Measurements from ENCODE around the gene ZNF532. TPM values are rescaled to one million over a fixed set of nuclear protein-coding genes. Genes with fewer than 3 reads are reported as not detected.
"Not testable (repeated sequence)": the region's sequence is repeated elsewhere in the genome, so short reads cannot be mapped to it uniquely, and the experiment has no call there.

The ZNF532 gene
- total RNA-seq, 5 donors from 2014 or later (not counting 1 experiment from before 2014, with no cell fraction given), result 5.0 to 14.2 (median 7.8) TPM

GRCh38 chr18:58855521-58855920, 9.2 kb upstream of the ZNF532 start:
- peaks cover 29 to 44% of the 10 kb centered on the region in 2 donors for H3K27me3 Mint-ChIP-seq
- not testable (repeated sequence) for H3K36me3 Mint-ChIP-seq

GRCh38 chr18:58856881-58857280, 7.8 kb upstream of the ZNF532 start:
- H3K4me1 Mint-ChIP-seq, result no peaks in the 10 kb centered on the region
- Histone ChIP-seq H3K27me3 (replicated peaks in 1 of 2; ENCODE audit: control insufficient read depth in 2 of 2, extremely low read depth in 1 of 2, insufficient read depth in 2 of 2, low read length in 1 of 2) (peaks cover 2 to 14% of the 10 kb centered on the region in 2 experiments), H3K27ac (ENCODE audit: low read length) (no peak overlapping the region), H3K36me3 (ENCODE audit: control insufficient read depth in 2 of 2, extremely low read depth in 1 of 2, insufficient read depth in 1 of 2, low read length in 1 of 2) (no peaks in the 10 kb centered on the region), H3K4me3 (ENCODE audit: control insufficient read depth in 1 of 2, extremely low read depth in 1 of 2, low read length in 1 of 2) (no peak overlapping the region), H3K9me3 (no peaks in the 10 kb centered on the region), H3K4me1 (ENCODE audit: control insufficient read depth in 1 of 2, extremely low read depth in 1 of 2, insufficient read depth in 2 of 2, low read length in 2 of 2) (no peaks in the 10 kb centered on the region)
- ChIA-PET POLR2A (no interaction called here), CTCF (interaction anchor here in 1 of 2 donors (0.6 kb wide), 1 partner anchor 214 kb away, joined by 3 read pairs; no protein-coding TSS in a partner anchor)
- no peaks in the 10 kb centered on the region for H3K36me3 Mint-ChIP-seq
- ATAC-seq (replicated peaks in 1 of 4) (no peak), DNase-seq (no peak)
- H3K27me3 Mint-ChIP-seq, result peaks cover 39 to 48% of the 10 kb centered on the region in 2 donors
- no CpG with 5 or more reads among the region's 9 CpGs for WGBS (ENCODE audit: insufficient coverage)
- H3K4me3 Mint-ChIP-seq, result no peak overlapping the region
- H3K9me3 Mint-ChIP-seq, result no peaks in the 10 kb centered on the region
- no peak overlapping the region for H3K27ac Mint-ChIP-seq

More at GRCh38 chr18:58855521-58855920, 9.2 kb upstream of the ZNF532 start:
- H3K4me3 Mint-ChIP-seq; H3K4me1 Mint-ChIP-seq; CTCF ChIA-PET; H3K36me3 ChIP-seq (ENCODE audit: control insufficient read depth in 2 of 2, extremely low read depth in 1 of 2, insufficient read depth in 1 of 2, low read length in 1 of 2); H3K4me3 ChIP-seq (ENCODE audit: control insufficient read depth in 1 of 2, extremely low read depth in 1 of 2, low read length in 1 of 2); H3K4me1 ChIP-seq (ENCODE audit: control insufficient read depth in 1 of 2, extremely low read depth in 1 of 2, insufficient read depth in 2 of 2, low read length in 2 of 2); ATAC-seq (replicated peaks in 1 of 4); POLR2A ChIA-PET; H3K9me3 Mint-ChIP-seq; DNase-seq; H3K27ac ChIP-seq (ENCODE audit: low read length); H3K27ac Mint-ChIP-seq; H3K9me3 ChIP-seq: not testable (repeated sequence)
- peaks cover 2 to 14% of the 10 kb centered on the region in 2 experiments for H3K27me3 ChIP-seq (replicated peaks in 1 of 2; ENCODE audit: control insufficient read depth in 2 of 2, extremely low read depth in 1 of 2, insufficient read depth in 2 of 2, low read length in 1 of 2)
- WGBS (ENCODE audit: insufficient coverage), result 100% methylated on average over 3 of the region's 7 CpGs

GRCh38 chr18:58858591-58859468, 5.8 kb upstream of the ZNF532 start:
- CTCF ChIA-PET, result no interaction called here

GRCh38 chr18:58859907-58860306, 4.8 kb upstream of the ZNF532 start:
- H3K36me3 Mint-ChIP-seq, result no peaks in the 10 kb centered on the region
- no peak overlapping the region for H3K4me3 ChIP-seq (ENCODE audit: control insufficient read depth in 1 of 2, extremely low read depth in 1 of 2, low read length in 1 of 2)
- H3K4me1 ChIP-seq (ENCODE audit: control insufficient read depth in 1 of 2, extremely low read depth in 1 of 2, insufficient read depth in 2 of 2, low read length in 2 of 2), result peaks cover 0 to 15% of the 10 kb centered on the region in 2 experiments
- no peaks in the 10 kb centered on the region for H3K9me3 ChIP-seq
- 69% methylated on average over 2 of the region's 5 CpGs for WGBS (ENCODE audit: insufficient coverage)
- H3K4me1 Mint-ChIP-seq, result peaks cover 13 to 15% (median 14%) of the 10 kb centered on the region in 3 donors
- no peak overlapping the region for H3K4me3 Mint-ChIP-seq
- H3K27me3 Mint-ChIP-seq, result peaks cover 45 to 52% of the 10 kb centered on the region in 2 donors
- no peak for ATAC-seq (replicated peaks in 1 of 4)
- no peaks in the 10 kb centered on the region for H3K36me3 ChIP-seq (ENCODE audit: control insufficient read depth in 2 of 2, extremely low read depth in 1 of 2, insufficient read depth in 1 of 2, low read length in 1 of 2)
- CTCF ChIA-PET, result no interaction called here
- H3K9me3 Mint-ChIP-seq, result no peaks in the 10 kb centered on the region
- no peak for DNase-seq
- no peak overlapping the region for H3K27ac ChIP-seq (ENCODE audit: low read length)
- H3K27me3 ChIP-seq (replicated peaks in 1 of 2; ENCODE audit: control insufficient read depth in 2 of 2, extremely low read depth in 1 of 2, insufficient read depth in 2 of 2, low read length in 1 of 2), result peaks cover 4 to 29% of the 10 kb centered on the region in 2 experiments
- H3K27ac Mint-ChIP-seq, result no peak overlapping the region
- POLR2A ChIA-PET, result no interaction called here

More at GRCh38 chr18:58858591-58859468, 5.8 kb upstream of the ZNF532 start:
- Mint-ChIP-seq H3K4me3 (no peak overlapping the region), H3K4me1 (peaks cover 6 to 7% (median 7%) of the 10 kb centered on the region in 3 donors), H3K36me3 (no peaks in the 10 kb centered on the region), H3K27me3 (peaks cover 41 to 47% of the 10 kb centered on the region in 2 donors), H3K27ac (no peak overlapping the region), H3K9me3 (no peaks in the 10 kb centered on the region)
- Histone ChIP-seq H3K27ac (ENCODE audit: low read length) (no peak overlapping the region), H3K9me3 (no peaks in the 10 kb centered on the region), H3K4me1 (ENCODE audit: control insufficient read depth in 1 of 2, extremely low read depth in 1 of 2, insufficient read depth in 2 of 2, low read length in 2 of 2) (peaks cover 0 to 9% of the 10 kb centered on the region in 2 experiments), H3K4me3 (ENCODE audit: control insufficient read depth in 1 of 2, extremely low read depth in 1 of 2, low read length in 1 of 2) (no peak overlapping the region), H3K27me3 (replicated peaks in 1 of 2; ENCODE audit: control insufficient read depth in 2 of 2, extremely low read depth in 1 of 2, insufficient read depth in 2 of 2, low read length in 1 of 2) (peaks cover 2 to 20% of the 10 kb centered on the region in 2 experiments), H3K36me3 (ENCODE audit: control insufficient read depth in 2 of 2, extremely low read depth in 1 of 2, insufficient read depth in 1 of 2, low read length in 1 of 2) (no peaks in the 10 kb centered on the region)
- DNase-seq (no peak), ATAC-seq (replicated peaks in 1 of 4) (no peak)
- POLR2A ChIA-PET, result no interaction called here
- 86% methylated on average over 9 of the region's 11 CpGs for WGBS (ENCODE audit: insufficient coverage)

GRCh38 chr18:58860747-58861231, 3.9 kb upstream of the ZNF532 start:
- Histone ChIP-seq H3K4me3 (ENCODE audit: control insufficient read depth in 1 of 2, extremely low read depth in 1 of 2, low read length in 1 of 2) (no peak overlapping the region), H3K9me3 (no peaks in the 10 kb centered on the region), H3K27ac (ENCODE audit: low read length) (no peak overlapping the region), H3K36me3 (ENCODE audit: control insufficient read depth in 2 of 2, extremely low read depth in 1 of 2, insufficient read depth in 1 of 2, low read length in 1 of 2) (no peaks in the 10 kb centered on the region), H3K27me3 (replicated peaks in 1 of 2; ENCODE audit: control insufficient read depth in 2 of 2, extremely low read depth in 1 of 2, insufficient read depth in 2 of 2, low read length in 1 of 2) (peaks cover 4 to 28% of the 10 kb centered on the region in 2 experiments), H3K4me1 (ENCODE audit: control insufficient read depth in 1 of 2, extremely low read depth in 1 of 2, insufficient read depth in 2 of 2, low read length in 2 of 2) (peaks cover 0 to 15% of the 10 kb centered on the region in 2 experiments)
- H3K27ac Mint-ChIP-seq, result no peak overlapping the region
- ChIA-PET POLR2A (interaction anchor here in 1 of 2 donors (0.5 kb wide), 1 partner anchor 1240 kb away, joined by 12 read pairs; no protein-coding TSS in a partner anchor), CTCF (no interaction called here)
- peaks cover 13 to 17% (median 17%) of the 10 kb centered on the region in 3 donors for H3K4me1 Mint-ChIP-seq
- no peaks in the 10 kb centered on the region for H3K9me3 Mint-ChIP-seq
- ATAC-seq (replicated peaks in 1 of 4) (no peak), DNase-seq (no peak)
- WGBS (ENCODE audit: insufficient coverage), result no CpG with 5 or more reads among the region's 7 CpGs
- no peak overlapping the region for H3K4me3 Mint-ChIP-seq
- no peaks in the 10 kb centered on the region for H3K36me3 Mint-ChIP-seq
- peaks cover 54 to 56% of the 10 kb centered on the region in 2 donors for H3K27me3 Mint-ChIP-seq

GRCh38 chr18:58861353-58861752, 3.3 kb upstream of the ZNF532 start:
- Histone ChIP-seq H3K4me1 (ENCODE audit: control insufficient read depth in 1 of 2, extremely low read depth in 1 of 2, insufficient read depth in 2 of 2, low read length in 2 of 2) (peaks cover 0 to 15% of the 10 kb centered on the region in 2 experiments), H3K9me3 (no peaks in the 10 kb centered on the region), H3K27ac (ENCODE audit: low read length) (no peak overlapping the region), H3K27me3 (replicated peaks in 1 of 2; ENCODE audit: control insufficient read depth in 2 of 2, extremely low read depth in 1 of 2, insufficient read depth in 2 of 2, low read length in 1 of 2) (peaks cover 4 to 28% of the 10 kb centered on the region in 2 experiments), H3K36me3 (ENCODE audit: control insufficient read depth in 2 of 2, extremely low read depth in 1 of 2, insufficient read depth in 1 of 2, low read length in 1 of 2) (no peaks in the 10 kb centered on the region), H3K4me3 (ENCODE audit: control insufficient read depth in 1 of 2, extremely low read depth in 1 of 2, low read length in 1 of 2) (no peak overlapping the region)
- ChIA-PET POLR2A (interaction anchor here in 1 of 2 donors (0.5 kb wide), 1 partner anchor 1241 kb away, joined by 12 read pairs; no protein-coding TSS in a partner anchor), CTCF (no interaction called here)
- no peaks in the 10 kb centered on the region for H3K36me3 Mint-ChIP-seq
- 86% methylated on average over 3 of the region's 3 CpGs for WGBS (ENCODE audit: insufficient coverage)
- DNase-seq (no peak), ATAC-seq (replicated peaks in 1 of 4) (no peak)
- no peak overlapping the region for H3K27ac Mint-ChIP-seq
- peaks cover 60 to 62% of the 10 kb centered on the region in 2 donors for H3K27me3 Mint-ChIP-seq
- H3K4me1 Mint-ChIP-seq, result peaks cover 13 to 17% (median 17%) of the 10 kb centered on the region in 3 donors
- H3K4me3 Mint-ChIP-seq, result no peak overlapping the region
- no peaks in the 10 kb centered on the region for H3K9me3 Mint-ChIP-seq
